Mononuclear cell (primary cell): ENCODE measurements around the gene PPT2. TPM values are rescaled to one million over a fixed set of nuclear protein-coding genes. Genes with fewer than 3 reads are reported as not detected.

Experiments used
- H3K27me3 ChIP-seq: 2 replicates; pipeline ENCODE4 v1.6.0; 2011; ENCODE audit warnings: low read length, control low read depth; ENCODE audit not compliant: insufficient read depth
- H3K4me1 ChIP-seq: 2 replicates; pipeline ENCODE4 v1.5.1; 2011; ENCODE audit warnings: mild to moderate bottlenecking, low read length, control low read depth; ENCODE audit not compliant: insufficient read depth
- H3K4me3 ChIP-seq: 2 replicates; pipeline ENCODE4 v1.5.1; 2011; ENCODE audit warnings: mild to moderate bottlenecking, low read length, moderate library complexity
- H3K9me3 ChIP-seq: 2 replicates; pipeline ENCODE4 v1.5.1; 2011; ENCODE audit warnings: low read depth, mild to moderate bottlenecking, control low read depth, low read length
- total RNA-seq: library from RNA; depleted of rRNA; stranded (reverse); fragments of >200 nt; gene quantifications from one replicate; pipeline ENCODE4 v1.2.3, GENCODE V29; 2012

Gene PPT2
- total RNA-seq, 1 donor: 6.0 TPM

DNA sequence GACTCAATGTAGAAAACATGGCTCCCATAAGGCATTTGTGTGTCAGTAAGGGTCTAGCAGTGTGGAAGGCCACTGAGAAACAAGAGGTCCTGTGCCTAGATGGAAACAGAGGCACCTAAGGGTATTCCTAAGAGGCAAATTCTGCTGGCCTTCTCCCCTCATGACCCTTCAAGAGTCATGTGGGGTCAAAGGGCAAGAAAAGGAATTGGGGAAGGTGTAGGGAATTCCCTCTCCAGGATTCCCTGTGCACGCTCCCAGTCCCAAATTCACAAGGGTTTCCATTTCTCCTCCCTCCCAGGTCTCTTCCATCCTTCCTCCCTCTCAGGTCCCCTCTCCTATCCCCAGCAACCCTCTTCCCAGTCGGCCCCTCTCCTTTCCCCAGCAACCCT lies 21.4 kb downstream of the PPT2 start:
- Histone ChIP-seq H3K9me3 (no peaks in the 10 kb centered on the region), H3K4me1 (peaks cover 61% of the 10 kb centered on the region), H3K27me3 (no peaks in the 10 kb centered on the region), H3K4me3 (peak overlapping the region; percentile 76)

DNA sequence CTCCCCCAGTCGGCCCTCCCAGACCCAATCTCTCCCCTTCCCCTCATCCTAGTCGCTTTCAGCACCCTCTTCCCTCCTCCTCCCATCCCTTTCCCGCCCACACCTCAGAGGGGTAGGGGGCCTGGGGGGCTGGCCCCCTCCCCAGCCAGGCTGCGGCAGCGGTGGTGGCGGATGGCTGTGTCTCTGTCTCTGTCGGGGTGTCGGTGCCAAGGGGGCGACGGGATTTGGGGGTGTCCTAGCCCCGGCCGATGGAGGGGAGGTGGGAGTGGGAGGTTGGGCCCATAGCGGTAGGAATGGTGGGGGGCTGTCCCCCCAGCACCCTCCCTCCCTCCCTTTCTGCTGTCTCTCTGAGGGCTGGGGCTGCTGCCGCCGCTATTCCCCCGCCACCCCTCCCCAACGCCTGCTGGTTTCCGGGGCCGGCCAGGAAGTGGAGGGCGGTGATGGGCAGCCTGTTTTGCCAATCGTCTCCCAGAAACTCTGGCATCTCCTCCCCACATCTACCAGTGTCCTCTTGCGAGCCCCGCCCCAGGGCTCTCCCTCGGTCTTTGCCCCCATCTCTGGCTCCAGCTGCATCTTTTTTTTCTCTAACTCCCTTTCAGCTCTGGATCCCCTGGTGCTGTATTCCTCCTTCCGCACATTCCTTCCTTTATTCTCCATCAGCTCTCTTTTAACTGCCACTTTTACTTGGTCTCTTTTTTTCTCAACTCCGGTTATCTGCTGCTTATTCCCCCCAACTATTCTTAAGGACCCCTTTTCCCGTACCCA lies 22.0 kb downstream of the PPT2 start, which contains the start of gene AGPAT1:
TSS of gene AGPAT1 (minus strand) at position 374 of the 765 bp plus-strand sequence. CDS start 4,588 bp downstream, outside the sequence.
- Histone ChIP-seq H3K27me3 (no peaks in the 10 kb centered on the region), H3K9me3 (no peaks in the 10 kb centered on the region), H3K4me3 (peak within 1 kb of the TSS; percentile 76), H3K4me1 (peaks cover 61% of the 10 kb centered on the region)

DNA sequence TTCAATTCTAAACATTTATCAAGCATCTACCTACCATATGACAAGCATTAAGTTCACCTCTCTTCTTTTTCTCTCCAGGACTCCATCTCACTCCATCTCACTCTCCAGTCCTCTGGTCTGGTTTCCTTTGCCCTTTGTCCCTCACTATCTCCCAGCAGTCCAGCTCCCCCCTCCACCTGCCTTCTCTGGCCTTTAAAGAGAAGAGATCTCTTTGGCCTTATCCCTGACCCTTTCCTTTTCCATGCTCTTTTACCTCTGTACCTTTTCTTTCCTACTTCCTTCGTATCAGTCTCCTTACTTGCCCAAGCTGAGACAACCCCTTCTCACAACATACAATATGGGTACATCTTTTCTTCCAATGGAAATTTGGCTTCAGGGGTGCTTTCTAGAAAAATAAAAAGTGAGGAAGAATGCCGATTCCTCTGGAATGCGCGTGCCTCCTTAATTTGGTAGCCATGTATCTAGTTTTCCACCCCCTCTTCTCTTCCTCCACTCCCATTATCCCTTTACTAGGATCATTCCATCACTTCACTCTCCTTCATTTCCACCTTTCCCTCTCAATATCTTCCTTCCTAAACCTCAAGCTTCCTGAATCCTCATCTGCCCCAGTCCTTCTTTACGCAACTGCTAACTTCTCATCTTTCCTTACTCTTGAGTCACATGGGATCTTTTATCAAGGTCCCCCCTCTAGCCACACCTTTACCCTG lies 22.7 kb downstream of the PPT2 start:
- Histone ChIP-seq H3K4me1 (peaks cover 61% of the 10 kb centered on the region), H3K4me3 (peak overlapping the region; percentile 76), H3K27me3 (no peaks in the 10 kb centered on the region), H3K9me3 (no peaks in the 10 kb centered on the region)

DNA sequence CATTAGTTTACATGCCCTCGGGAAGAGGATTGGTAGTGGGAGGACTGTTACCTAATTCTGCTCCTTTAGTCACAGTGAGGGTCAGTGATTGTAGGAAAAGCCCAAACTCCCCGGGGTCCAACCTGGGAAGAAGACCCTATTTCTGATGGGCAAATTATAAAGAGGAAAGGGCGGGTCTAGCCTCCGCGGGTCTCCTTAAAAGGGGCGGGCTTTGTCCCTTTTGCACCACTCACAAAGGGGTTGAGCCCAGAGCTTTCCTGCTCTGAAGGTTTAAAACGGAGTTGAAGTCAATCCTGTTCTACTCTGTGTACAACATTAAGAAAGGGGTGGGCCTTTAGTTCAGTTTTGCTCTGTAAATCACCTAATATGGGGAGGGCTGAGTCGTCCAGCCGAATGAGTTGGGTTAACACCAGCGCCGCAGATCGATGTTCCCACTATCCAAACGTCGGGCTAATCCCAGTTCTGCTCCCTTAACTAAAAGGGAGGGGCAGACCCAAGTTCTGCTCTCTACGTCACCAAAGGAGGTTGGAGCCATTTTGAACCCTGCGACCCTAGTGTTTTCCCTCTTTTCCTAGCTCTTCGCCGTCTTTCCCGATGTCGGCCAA lies 23.3 kb downstream of the PPT2 start:
- Histone ChIP-seq H3K4me1 (peaks cover 63% of the 10 kb centered on the region), H3K4me3 (peak overlapping the region; percentile 57), H3K9me3 (no peaks in the 10 kb centered on the region), H3K27me3 (no peaks in the 10 kb centered on the region)

DNA sequence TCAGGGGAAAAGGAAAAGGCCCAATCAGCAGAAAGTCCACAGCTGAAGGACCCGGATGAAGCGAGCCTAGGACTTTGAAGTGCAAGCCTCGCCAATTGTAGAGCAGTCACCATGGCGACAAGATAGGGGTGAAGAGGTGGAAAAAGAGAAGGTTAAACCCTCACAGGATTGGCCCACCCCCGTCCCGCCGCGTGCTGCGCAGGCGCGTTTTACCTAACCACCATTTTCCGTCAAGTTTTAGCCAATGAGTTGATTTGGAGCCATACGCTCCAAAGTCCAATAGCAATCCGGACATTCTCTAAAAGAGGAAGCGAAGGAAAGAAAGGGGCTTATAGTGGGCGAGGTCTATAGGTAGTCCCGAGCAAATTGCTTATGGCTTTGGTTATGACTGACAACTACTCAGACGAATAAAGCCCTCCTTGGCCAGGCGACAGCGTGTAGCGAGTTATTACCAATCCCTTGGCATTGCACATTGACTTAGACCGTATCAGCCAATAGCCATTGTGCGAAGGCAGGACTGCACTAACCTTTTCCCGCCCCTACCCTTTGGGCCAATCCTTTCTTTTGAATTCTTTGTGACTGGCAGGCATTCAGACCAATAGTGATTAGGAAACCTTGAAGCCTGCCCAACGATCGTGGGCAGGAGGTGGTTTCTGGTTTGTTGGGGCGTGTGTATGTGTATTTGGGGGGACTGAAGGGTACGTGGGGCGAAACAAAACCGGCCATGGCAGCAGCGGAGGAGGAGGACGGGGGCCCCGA lies 24.0 kb downstream of the PPT2 start, which contains the start of gene RNF5:
TSS of gene RNF5 (plus strand) at position 618 of the 759 bp plus-strand sequence. CDS start at position 725, 107 bp downstream.
- peaks cover 66% of the 10 kb centered on the region for H3K4me1 ChIP-seq
- peak within 1 kb of the TSS; percentile 57 for H3K4me3 ChIP-seq
- H3K27me3 ChIP-seq: no peaks in the 10 kb centered on the region
- no peaks in the 10 kb centered on the region for H3K9me3 ChIP-seq

DNA sequence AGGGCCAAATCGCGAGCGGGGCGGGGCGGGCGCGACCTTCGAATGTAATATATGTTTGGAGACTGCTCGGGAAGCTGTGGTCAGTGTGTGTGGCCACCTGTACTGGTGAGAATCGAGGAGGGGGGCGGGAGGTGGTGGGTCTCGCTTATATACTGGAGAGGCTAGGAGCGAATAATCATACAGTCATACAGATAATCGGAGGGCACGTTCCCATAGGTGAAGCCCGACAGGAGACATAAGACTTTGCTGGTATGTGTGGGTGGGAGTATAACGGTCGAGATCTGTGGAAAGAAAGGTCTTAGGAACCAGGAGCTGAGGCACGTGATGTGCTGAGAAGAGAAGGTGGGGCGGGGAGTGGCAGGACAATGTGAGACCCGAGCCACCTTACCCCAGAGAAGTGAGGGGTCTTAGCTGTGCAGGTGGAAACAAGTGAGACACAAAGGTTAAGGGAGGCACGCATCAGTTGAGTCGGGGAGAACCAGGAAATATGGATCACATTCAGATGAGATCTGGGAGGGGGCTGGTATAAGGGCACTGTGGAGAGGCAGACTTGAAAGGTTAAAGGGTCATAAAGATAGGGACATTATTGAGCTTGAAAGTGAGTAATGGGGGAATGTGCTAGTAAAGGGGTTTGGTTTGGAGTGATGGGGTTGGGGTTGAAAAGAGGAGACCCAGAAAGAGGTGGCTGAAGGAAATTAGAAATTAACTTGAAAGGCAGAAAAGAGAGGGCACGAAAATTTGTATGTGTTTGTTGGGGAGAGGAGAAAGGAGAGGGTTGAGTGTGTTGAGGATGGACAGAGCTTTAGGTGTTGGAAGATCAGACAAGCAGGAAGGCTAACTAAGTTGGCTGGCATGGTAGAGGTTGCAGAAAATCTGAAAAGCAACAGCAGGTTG lies 24.9 kb downstream of the PPT2 start:
- Histone ChIP-seq H3K27me3 (no peaks in the 10 kb centered on the region), H3K4me3 (peak overlapping the region; percentile 57), H3K9me3 (no peaks in the 10 kb centered on the region), H3K4me1 (peaks cover 61% of the 10 kb centered on the region)

DNA sequence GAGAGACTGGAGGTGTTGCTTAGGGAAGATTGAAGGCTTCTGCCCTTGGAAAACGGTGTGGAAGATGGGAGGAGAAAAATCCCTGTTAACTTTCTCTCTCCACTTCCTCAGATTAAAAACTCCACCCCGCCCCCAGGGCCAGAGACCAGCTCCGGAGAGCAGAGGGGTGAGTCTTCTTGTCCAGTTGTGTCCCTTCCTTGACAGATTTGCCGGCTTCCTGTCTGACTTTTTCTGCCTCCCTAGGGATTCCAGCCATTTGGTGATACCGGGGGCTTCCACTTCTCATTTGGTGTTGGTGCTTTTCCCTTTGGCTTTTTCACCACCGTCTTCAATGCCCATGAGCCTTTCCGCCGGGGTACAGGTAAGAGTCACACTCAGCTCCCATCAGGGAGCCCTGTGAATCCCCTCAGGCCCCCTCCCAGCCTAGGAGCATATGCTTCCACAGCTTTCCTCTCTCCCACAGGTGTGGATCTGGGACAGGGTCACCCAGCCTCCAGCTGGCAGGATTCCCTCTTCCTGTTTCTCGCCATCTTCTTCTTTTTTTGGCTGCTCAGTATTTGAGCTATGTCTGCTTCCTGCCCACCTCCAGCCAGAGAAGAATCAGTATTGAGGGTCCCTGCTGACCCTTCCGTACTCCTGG lies 25.9 kb downstream of the PPT2 start:
- Histone ChIP-seq H3K4me1 (peaks cover 51% of the 10 kb centered on the region), H3K4me3 (no peak overlapping the region), H3K27me3 (no peaks in the 10 kb centered on the region), H3K9me3 (no peaks in the 10 kb centered on the region)

DNA sequence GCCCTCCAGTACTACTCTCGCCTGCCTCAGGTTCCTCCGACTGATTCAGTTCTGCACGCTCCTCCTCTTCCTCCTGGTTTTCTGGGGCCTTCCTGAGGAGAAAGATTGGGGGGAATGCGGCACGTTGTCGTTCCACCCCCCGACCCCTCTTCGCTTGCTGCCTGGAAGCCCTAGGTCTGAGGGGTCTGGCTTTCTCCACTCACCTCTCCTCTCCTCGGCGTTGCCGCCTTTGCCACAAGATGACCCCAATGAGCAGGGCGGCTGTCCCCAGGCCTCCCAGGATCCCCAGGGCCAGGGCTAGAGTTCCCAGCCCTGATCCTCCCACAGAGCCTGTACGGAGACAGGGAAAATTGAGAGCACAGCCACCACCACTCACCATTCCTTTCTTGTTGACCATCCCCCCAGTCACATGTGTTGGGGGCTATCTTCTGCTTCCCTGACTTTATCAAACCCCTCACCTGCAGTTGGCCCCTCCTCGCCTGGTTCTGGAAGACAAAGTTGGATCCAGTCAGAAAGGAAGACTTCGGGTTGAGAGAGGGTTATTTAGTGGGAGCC lies 27.3 kb downstream of the PPT2 start:
- Histone ChIP-seq H3K27me3 (no peaks in the 10 kb centered on the region), H3K4me3 (no peak overlapping the region), H3K9me3 (no peaks in the 10 kb centered on the region), H3K4me1 (peaks cover 47% of the 10 kb centered on the region)

DNA sequence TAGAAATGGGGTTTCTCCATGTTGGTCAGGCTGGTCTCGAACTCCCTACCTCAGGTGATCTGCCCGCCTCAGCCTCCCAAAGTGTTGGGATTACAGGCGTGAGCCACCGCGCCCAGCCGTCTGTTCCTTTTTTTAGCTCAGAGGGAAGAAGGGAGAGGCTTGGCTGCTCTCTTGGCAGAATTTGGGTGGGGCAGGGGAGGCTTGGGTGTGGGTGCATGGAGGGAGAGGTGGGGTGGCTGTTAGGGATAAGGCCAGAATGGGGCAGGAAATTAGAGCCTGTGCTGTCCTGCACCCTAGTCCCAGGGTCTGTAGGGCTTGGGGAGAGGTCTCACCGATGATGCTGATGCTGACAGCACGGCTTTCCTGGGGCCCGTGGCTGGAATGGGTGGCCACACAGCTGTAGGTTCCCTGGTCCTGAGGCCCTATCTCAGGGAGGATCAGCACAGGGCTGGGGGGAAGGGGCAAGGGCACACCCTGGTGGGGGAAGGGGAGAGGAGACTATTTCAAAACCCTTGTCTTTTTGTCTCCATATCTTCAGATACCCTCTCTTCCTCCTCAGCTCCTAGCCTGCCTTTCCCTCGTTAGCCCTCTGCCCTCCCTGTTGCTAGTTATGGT lies 28.1 kb downstream of the PPT2 start:
- Histone ChIP-seq H3K4me3 (no peak overlapping the region), H3K4me1 (peaks cover 47% of the 10 kb centered on the region), H3K27me3 (no peaks in the 10 kb centered on the region), H3K9me3 (no peaks in the 10 kb centered on the region)

DNA sequence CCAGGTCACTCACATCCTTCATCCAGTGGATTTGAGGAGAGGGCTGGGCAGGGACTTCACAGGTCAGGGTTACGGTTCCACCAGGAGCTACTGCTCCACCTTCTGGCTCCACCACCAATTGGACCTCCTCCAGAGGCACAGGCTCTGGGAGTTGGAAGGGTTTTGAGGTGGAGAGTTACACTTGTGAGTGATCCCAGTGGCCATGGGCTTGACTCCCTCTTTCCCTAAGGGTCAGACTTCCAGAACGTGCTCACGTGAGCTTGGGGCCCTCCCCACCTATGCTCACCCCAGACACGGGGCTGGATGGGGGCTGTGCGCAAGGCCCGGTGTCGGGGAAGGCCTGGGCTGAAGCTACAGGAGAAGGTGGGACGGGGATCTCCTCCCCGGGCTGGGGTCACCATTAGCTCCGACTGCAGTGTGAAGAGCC lies 28.6 kb downstream of the PPT2 start:
- H3K27me3 ChIP-seq: no peaks in the 10 kb centered on the region
- H3K9me3 ChIP-seq: no peaks in the 10 kb centered on the region
- H3K4me1 ChIP-seq: peaks cover 47% of the 10 kb centered on the region
- H3K4me3 ChIP-seq: no peak overlapping the region

DNA sequence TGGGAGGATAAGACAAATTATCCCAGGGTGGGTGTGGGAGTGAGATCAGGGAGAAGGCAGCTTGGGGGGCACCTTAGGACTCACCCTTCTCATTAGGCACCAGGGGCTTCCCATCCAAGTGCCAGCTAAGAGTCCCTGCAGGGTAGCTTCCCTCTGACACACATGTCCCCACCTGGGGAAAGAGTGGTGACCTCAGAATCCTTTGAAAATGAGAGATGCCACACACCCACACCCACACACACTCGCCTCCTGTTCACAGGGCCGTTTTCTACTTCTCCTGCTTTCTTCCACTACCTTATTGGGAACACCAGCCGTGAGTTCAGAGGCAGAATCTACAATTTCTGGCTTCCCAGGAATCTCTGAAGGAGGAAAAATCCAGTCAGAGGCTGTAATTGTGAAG lies 29.1 kb downstream of the PPT2 start:
- Histone ChIP-seq H3K4me1 (peaks cover 50% of the 10 kb centered on the region), H3K27me3 (no peaks in the 10 kb centered on the region), H3K4me3 (no peak overlapping the region), H3K9me3 (no peaks in the 10 kb centered on the region)

DNA sequence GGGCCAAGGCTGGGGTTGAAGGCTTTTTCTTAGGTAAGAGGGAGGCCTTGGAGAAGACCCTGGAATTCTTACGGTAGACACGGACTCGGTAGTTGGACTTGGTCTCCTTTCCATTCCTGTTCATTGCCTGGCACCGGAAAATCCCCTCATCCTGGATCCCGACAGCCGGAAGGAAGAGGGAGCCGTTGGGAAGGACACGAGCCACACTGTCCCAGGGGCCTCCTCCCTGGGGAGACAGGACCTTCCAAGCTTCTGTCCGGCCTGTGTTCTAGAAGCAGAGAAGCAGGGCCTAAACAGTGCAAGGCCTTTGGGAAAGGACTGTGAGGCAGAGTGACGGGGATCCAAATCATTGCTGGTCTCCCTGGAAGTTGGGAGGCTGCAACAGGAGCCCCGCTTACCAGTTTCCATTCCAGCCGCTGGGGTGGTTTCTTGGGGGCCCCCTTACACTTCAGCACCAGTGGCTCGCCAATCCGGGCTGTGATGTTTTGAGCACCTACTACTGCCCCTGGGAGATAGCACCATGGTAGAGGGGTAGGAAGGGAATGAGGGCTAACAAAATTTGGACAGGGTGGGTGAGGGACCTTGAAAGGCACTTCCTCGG lies 29.6 kb downstream of the PPT2 start:
- Histone ChIP-seq H3K27me3 (no peaks in the 10 kb centered on the region), H3K9me3 (no peaks in the 10 kb centered on the region), H3K4me1 (peaks cover 54% of the 10 kb centered on the region), H3K4me3 (no peak overlapping the region)
